NCI-H2196 treated with DMSO at 0.1 percent for 48 hours (cell line): Measurements from ENCODE around the gene TBXT.
"Not testable (repeated sequence)": the region's sequence is repeated elsewhere in the genome, so short reads cannot be mapped to it uniquely, and the experiment has no call there.

Source experiments
- DNase-seq: peaks from one replicate; lab custom pipeline; 2025; ENCODE audit not compliant: unreplicated experiment; lab: John Stamatoyannopoulos, UW

The TBXT gene

GRCh38 chr6:166167801-166168615, at the start of gene TBXT:
Gene TBXT, minus strand, starts transcription at chr6:166167851. Its CDS starts 260 bp downstream, at chr6:166167591.
- no peak for DNase-seq

- no peak for DNase-seq
Measured at GRCh38 chr6:166207284-166207561, 39.6 kb upstream of the TBXT start.

GRCh38 chr6:166206510-166207283, 39.0 kb upstream of the TBXT start:
- no peak for DNase-seq

- DNase-seq: no peak
Measured at GRCh38 chr6:166206066-166206465, 38.4 kb upstream of the TBXT start.

- no peak for DNase-seq
Measured at GRCh38 chr6:166204852-166205650, 37.4 kb upstream of the TBXT start.

GRCh38 chr6:166203641-166204222, 36.1 kb upstream of the TBXT start:
- DNase-seq: no peak

GRCh38 chr6:166203003-166203640, 35.5 kb upstream of the TBXT start:
- no peak for DNase-seq

GRCh38 chr6:166202321-166202733, 34.7 kb upstream of the TBXT start:
- DNase-seq: no peak

GRCh38 chr6:166201878-166202277, 34.2 kb upstream of the TBXT start:
- no peak for DNase-seq

GRCh38 chr6:166197361-166197760, 29.7 kb upstream of the TBXT start:
- no peak for DNase-seq

GRCh38 chr6:166195860-166196238, 28.2 kb upstream of the TBXT start:
- DNase-seq: no peak

- DNase-seq: no peak
Measured at GRCh38 chr6:166194914-166195859, 27.5 kb upstream of the TBXT start.

GRCh38 chr6:166192557-166192956, 24.9 kb upstream of the TBXT start:
- DNase-seq: no peak

- no peak for DNase-seq
Measured at GRCh38 chr6:166192136-166192535, 24.5 kb upstream of the TBXT start.

- no peak for DNase-seq
Measured at GRCh38 chr6:166179704-166180103, 12.1 kb upstream of the TBXT start.

- DNase-seq: no peak
Measured at GRCh38 chr6:166176106-166176505, 8.5 kb upstream of the TBXT start.

GRCh38 chr6:166175093-166175492, 7.4 kb upstream of the TBXT start:
- DNase-seq: not testable (repeated sequence)

- DNase-seq: no peak
Measured at GRCh38 chr6:166174031-166174430, 6.4 kb upstream of the TBXT start.

- no peak for DNase-seq
Measured at GRCh38 chr6:166173281-166173951, 5.8 kb upstream of the TBXT start.
